Mesenchymal stem cell (in vitro differentiated cells and primary cell): ENCODE results near the gene LIMCH1.

Source experiments
- DNase-seq: peaks from one replicate; pipeline ENCODE4 v3.0.0-alpha.2; 2013
- H2AFZ ChIP-seq: one replicate; pipeline ENCODE4 v1.6.1; 2013; ENCODE audit warnings: low read depth, mild to moderate bottlenecking, control low read depth, inconsistent platforms, low read length, moderate library complexity
- H2AK5ac ChIP-seq: 2 replicates; pipeline ENCODE4 v1.6.1; 2013; ENCODE audit warnings: low read length, moderate library complexity, mild to moderate bottlenecking, inconsistent platforms; ENCODE audit not compliant: severe bottlenecking
- H2BK120ac ChIP-seq: one replicate; pipeline ENCODE4 v1.6.1; 2013; ENCODE audit warnings: low read depth, mild to moderate bottlenecking, inconsistent platforms, low read length, moderate library complexity
- H2BK12ac ChIP-seq, 2 experiments: one replicate each; pipeline ENCODE4 v1.6.1; 2013; ENCODE audit warnings: inconsistent platforms in 2 of 2, low read length in 2 of 2, mild to moderate bottlenecking in 2 of 2, moderate library complexity in 2 of 2, control low read depth in 1 of 2
- H2BK15ac ChIP-seq: one replicate; pipeline ENCODE4 v1.6.1; 2013; ENCODE audit warnings: mild to moderate bottlenecking, low read depth, inconsistent platforms; ENCODE audit not compliant: poor library complexity, severe bottlenecking
- H2BK5ac ChIP-seq: 2 replicates; pipeline ENCODE4 v1.6.1; 2013; ENCODE audit warnings: low read depth, mild to moderate bottlenecking, low read length, control low read depth, inconsistent platforms; ENCODE audit not compliant: poor library complexity, severe bottlenecking
- H3K14ac ChIP-seq, 2 experiments: one replicate each; pipeline ENCODE4 v1.6.1; 2013; ENCODE audit warnings: inconsistent platforms in 2 of 2, low read length in 2 of 2, control low read depth in 1 of 2, mild to moderate bottlenecking in 1 of 2, moderate library complexity in 1 of 2
- H3K18ac ChIP-seq, 2 experiments: one replicate each; pipeline ENCODE4 v1.6.1; 2013; ENCODE audit warnings: inconsistent platforms in 2 of 2, low read length in 2 of 2, control low read depth in 1 of 2, low read depth in 1 of 2, mild to moderate bottlenecking in 1 of 2
- H3K23ac ChIP-seq, 2 experiments: one replicate each; pipeline ENCODE4 v1.6.1; 2013; ENCODE audit warnings: inconsistent platforms in 2 of 2, low read length in 2 of 2, mild to moderate bottlenecking in 2 of 2, moderate library complexity in 2 of 2, control low read depth in 1 of 2
- H3K27ac ChIP-seq: 2 replicates; pipeline ENCODE4 v1.5.1; 2013; ENCODE audit warnings: mild to moderate bottlenecking, moderate library complexity, low read length, control low read depth, inconsistent platforms; ENCODE audit not compliant: poor library complexity, severe bottlenecking
- H3K27me3 ChIP-seq, 2 experiments: 2 replicates each; pipeline versions ENCODE4 v1.6.1 to v1.7.0; 2013; ENCODE audit warnings: low read length in 2 of 2, mild to moderate bottlenecking in 2 of 2, moderate library complexity in 2 of 2, control low read depth in 1 of 2, inconsistent platforms in 1 of 2; ENCODE audit not compliant: control insufficient read depth in 1 of 2, insufficient read depth in 1 of 2
- H3K36me3 ChIP-seq, 2 experiments: 2 replicates each; pipeline versions ENCODE4 v1.6.1 to v1.7.0; 2013; ENCODE audit warnings: low read length in 2 of 2, control low read depth in 1 of 2, inconsistent platforms in 1 of 2, low read depth in 1 of 2, mild to moderate bottlenecking in 1 of 2; ENCODE audit not compliant: insufficient read depth in 2 of 2, control insufficient read depth in 1 of 2
- H3K4ac ChIP-seq, 2 experiments: one replicate each; pipeline ENCODE4 v1.6.1; 2013; ENCODE audit warnings: inconsistent platforms in 2 of 2, low read length in 2 of 2, mild to moderate bottlenecking in 2 of 2, moderate library complexity in 2 of 2, control low read depth in 1 of 2, low read depth in 1 of 2
- H3K4me1 ChIP-seq: 2 replicates; pipeline ENCODE4 v1.6.1; 2013; ENCODE audit warnings: low read depth, low read length, control low read depth; ENCODE audit not compliant: control insufficient read depth, insufficient read depth
- H3K4me2 ChIP-seq: 2 replicates; pipeline ENCODE4 v1.6.1; 2013; ENCODE audit warnings: low read length, mild to moderate bottlenecking, inconsistent platforms; ENCODE audit not compliant: poor library complexity, severe bottlenecking
- H3K4me3 ChIP-seq, 2 experiments: 2 replicates each; pipeline versions ENCODE4 v1.5.1 to v1.7.0; 2013; ENCODE audit warnings: low read length in 2 of 2, mild to moderate bottlenecking in 2 of 2, control low read depth in 1 of 2, low read depth in 1 of 2; ENCODE audit not compliant: insufficient read depth in 1 of 2
- H3K79me1 ChIP-seq: replicated peaks from 2 replicates; pipeline ENCODE4 v1.6.1; 2013; ENCODE audit warnings: mild to moderate bottlenecking, control low read depth, low read length, inconsistent platforms; ENCODE audit not compliant: poor library complexity, severe bottlenecking
- H3K9ac ChIP-seq: 2 replicates; pipeline ENCODE4 v1.7.0; 2013; ENCODE audit warnings: mild to moderate bottlenecking, low read length, moderate library complexity
- H3K9me3 ChIP-seq: 2 replicates; pipeline ENCODE4 v1.7.0; 2013; ENCODE audit warnings: mild to moderate bottlenecking, low read length; ENCODE audit not compliant: control insufficient read depth
- H4K8ac ChIP-seq: one replicate; pipeline ENCODE4 v1.6.1; 2013; ENCODE audit warnings: inconsistent platforms, mild to moderate bottlenecking, low read length, moderate library complexity
- H4K91ac ChIP-seq: one replicate; pipeline ENCODE4 v1.6.1; 2013; ENCODE audit warnings: mild to moderate bottlenecking, low read length, inconsistent platforms
- WGBS: methylation state at CpG from one replicate; pipeline ENCODE4 v1.1.7; 2013; ENCODE audit warnings: mixed read lengths; 5-methylcytosine and 5-hydroxymethylcytosine counted together

The LIMCH1 gene

GRCh38 chr4:41718907-41719306 is 180.9 kb downstream of the LIMCH1 start:
- Histone ChIP-seq H3K9ac (no peak overlapping the region), H3K79me1 (no peaks in the 10 kb centered on the region), H2BK15ac (no peak overlapping the region), H3K4me3 (no peak overlapping the region), H2BK5ac (no peak overlapping the region), H4K91ac (no peak overlapping the region), H2BK12ac (no peak overlapping the region), H3K18ac (no peak overlapping the region), H3K4ac (no peak overlapping the region), H3K23ac (no peak overlapping the region), H3K4me2 (no peak overlapping the region), H4K8ac (no peak overlapping the region), H3K4me1 (no peaks in the 10 kb centered on the region), H3K9me3 (no peaks in the 10 kb centered on the region), H2BK120ac (no peak overlapping the region), H2AK5ac (no peak overlapping the region), H3K36me3 (no peaks in the 10 kb centered on the region), H3K14ac (no peak overlapping the region), H3K27ac (no peak overlapping the region), H3K27me3 (peaks cover 0 to 5% of the 10 kb centered on the region in 2 experiments), H2AFZ (no peak overlapping the region)
- DNase-seq: peak; percentile 6

GRCh38 chr4:41719417-41719816 is 181.5 kb downstream of the LIMCH1 start:
- Histone ChIP-seq H2BK120ac (no peak overlapping the region), H3K14ac (no peak overlapping the region), H2BK5ac (no peak overlapping the region), H3K18ac (no peak overlapping the region), H3K4me3 (no peak overlapping the region), H3K79me1 (no peaks in the 10 kb centered on the region), H3K4me2 (no peak overlapping the region), H3K4me1 (no peaks in the 10 kb centered on the region), H3K9ac (no peak overlapping the region), H3K27ac (no peak overlapping the region), H2BK15ac (no peak overlapping the region), H2AK5ac (no peak overlapping the region), H4K8ac (no peak overlapping the region), H3K9me3 (no peaks in the 10 kb centered on the region), H4K91ac (no peak overlapping the region), H3K4ac (no peak overlapping the region), H3K23ac (no peak overlapping the region), H3K27me3 (peaks cover 0 to 5% of the 10 kb centered on the region in 2 experiments), H2AFZ (no peak overlapping the region), H3K36me3 (no peaks in the 10 kb centered on the region), H2BK12ac (no peak overlapping the region)
- peak; percentile 5 for DNase-seq
- WGBS: 55% methylated on average over 2 of the region's 2 CpGs

- H2AFZ ChIP-seq: no peak overlapping the region
- H3K9me3 ChIP-seq: peaks cover 11% of the 10 kb centered on the region
- H3K4me2 ChIP-seq: no peak overlapping the region
- H2BK5ac ChIP-seq: no peak overlapping the region
- no peak overlapping the region for H3K9ac ChIP-seq
- H3K4me3 ChIP-seq: no peak overlapping the region
- DNase-seq: no peak
- no peak overlapping the region for H2BK15ac ChIP-seq
- H3K4me1 ChIP-seq: no peaks in the 10 kb centered on the region
- no peak overlapping the region for H2BK120ac ChIP-seq
- no peaks in the 10 kb centered on the region for H3K79me1 ChIP-seq
- H3K36me3 ChIP-seq: no peaks in the 10 kb centered on the region
- no peaks in the 10 kb centered on the region for H3K27me3 ChIP-seq
- H2BK12ac ChIP-seq: no peak overlapping the region
- no peak overlapping the region for H3K18ac ChIP-seq
- H4K91ac ChIP-seq: no peak overlapping the region
- WGBS: 100% methylated on average over 1 of the region's 1 CpG
- no peak overlapping the region for H2AK5ac ChIP-seq
- no peak overlapping the region for H3K23ac ChIP-seq
- H3K14ac ChIP-seq: no peak overlapping the region
- no peak overlapping the region for H3K4ac ChIP-seq
- no peak overlapping the region for H3K27ac ChIP-seq
- no peak overlapping the region for H4K8ac ChIP-seq
Observed at GRCh38 chr4:41722181-41722580, 184.2 kb downstream of the LIMCH1 start.

- DNase-seq: no peak
- Histone ChIP-seq H4K91ac (no peak overlapping the region), H2BK5ac (no peak overlapping the region), H3K36me3 (no peaks in the 10 kb centered on the region), H3K23ac (no peak overlapping the region), H3K27ac (no peak overlapping the region), H2BK12ac (no peak overlapping the region), H2AFZ (no peak overlapping the region), H3K4me3 (no peak overlapping the region), H3K79me1 (no peaks in the 10 kb centered on the region), H3K27me3 (peaks cover 0 to 7% of the 10 kb centered on the region in 2 experiments), H3K9me3 (peaks cover 11% of the 10 kb centered on the region), H2BK120ac (no peak overlapping the region), H3K18ac (no peak overlapping the region), H2AK5ac (no peak overlapping the region), H3K9ac (no peak overlapping the region), H3K4me1 (no peaks in the 10 kb centered on the region), H4K8ac (no peak overlapping the region), H3K4ac (no peak overlapping the region), H3K14ac (no peak overlapping the region), H3K4me2 (no peak overlapping the region), H2BK15ac (no peak overlapping the region)
- WGBS: 64% methylated on average over 3 of the region's 3 CpGs
Observed at GRCh38 chr4:41723286-41723685, 185.3 kb downstream of the LIMCH1 start.
